PFSK-1 (cell line): Measurements from ENCODE around the gene SMOC2.

Source experiments
- REST ChIP-seq, 2 experiments: IDR thresholded peaks; 2 replicates each; pipeline versions ENCODE4 v1.6.1 to v1.8.0; 2011 to 2012; ENCODE audit warnings: low read depth in 2 of 2, low read length in 2 of 2, control low read depth in 1 of 2, inconsistent platforms in 1 of 2, mild to moderate bottlenecking in 1 of 2, moderate library complexity in 1 of 2; ENCODE audit not compliant: insufficient read depth in 1 of 2
- TAF1 ChIP-seq: IDR thresholded peaks from 2 replicates; pipeline ENCODE4 v1.6.1; 2012; ENCODE audit warnings: low read length, control low read depth, borderline replicate concordance; ENCODE audit not compliant: insufficient read depth

GRCh38 chr6:168618546-168619315, 177.7 kb downstream of the SMOC2 start:
- TF ChIP-seq REST (IDR thresholded peaks at IDR 0.05; ENCODE audit: insufficient read depth in 1 of 2, low read depth in 2 of 2, low read length in 2 of 2): no peak
- no peak for TF ChIP-seq TAF1
